AG09319 (cell line): ENCODE data around the gene DCDC1.
"Not testable (repeated sequence)": the region's sequence is repeated elsewhere in the genome, so short reads cannot be mapped to it uniquely, and the experiment has no call there.

ENCODE experiments used
- DNase-seq: peaks from one replicate; pipeline ENCODE4 v3.0.0-alpha.2; 2010; ENCODE audit warnings: low read depth; ENCODE audit errors: extremely low read depth
- TF ChIP-seq, protein P1 (sequence below): IDR thresholded peaks from 2 replicates; pipeline ENCODE4 v1.5.1; 2011; ENCODE audit warnings: low read depth, mild to moderate bottlenecking, inconsistent platforms, low read length, moderate library complexity

The DCDC1 gene

DNA sequence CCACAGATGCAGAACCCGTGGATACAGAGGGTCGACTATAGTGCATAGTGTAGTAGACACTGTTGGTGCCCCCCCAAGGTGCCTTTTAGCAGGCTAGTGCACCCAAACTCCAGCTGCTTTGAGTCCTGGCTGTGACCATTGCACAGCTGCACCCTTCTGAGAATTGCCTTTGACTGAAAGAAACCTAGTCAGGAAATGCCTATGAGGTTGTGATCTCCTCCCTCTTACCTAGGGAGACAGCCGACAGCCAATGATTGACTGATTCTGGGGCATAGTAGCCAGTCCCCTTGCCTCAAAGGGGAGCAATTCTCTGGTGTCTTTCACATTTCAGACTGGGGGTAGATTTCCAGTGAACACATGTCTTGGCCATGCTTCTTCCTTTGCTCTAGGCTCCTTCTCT, 74.2 kb downstream of the DCDC1 start:
- TF ChIP-seq, protein P1, sequence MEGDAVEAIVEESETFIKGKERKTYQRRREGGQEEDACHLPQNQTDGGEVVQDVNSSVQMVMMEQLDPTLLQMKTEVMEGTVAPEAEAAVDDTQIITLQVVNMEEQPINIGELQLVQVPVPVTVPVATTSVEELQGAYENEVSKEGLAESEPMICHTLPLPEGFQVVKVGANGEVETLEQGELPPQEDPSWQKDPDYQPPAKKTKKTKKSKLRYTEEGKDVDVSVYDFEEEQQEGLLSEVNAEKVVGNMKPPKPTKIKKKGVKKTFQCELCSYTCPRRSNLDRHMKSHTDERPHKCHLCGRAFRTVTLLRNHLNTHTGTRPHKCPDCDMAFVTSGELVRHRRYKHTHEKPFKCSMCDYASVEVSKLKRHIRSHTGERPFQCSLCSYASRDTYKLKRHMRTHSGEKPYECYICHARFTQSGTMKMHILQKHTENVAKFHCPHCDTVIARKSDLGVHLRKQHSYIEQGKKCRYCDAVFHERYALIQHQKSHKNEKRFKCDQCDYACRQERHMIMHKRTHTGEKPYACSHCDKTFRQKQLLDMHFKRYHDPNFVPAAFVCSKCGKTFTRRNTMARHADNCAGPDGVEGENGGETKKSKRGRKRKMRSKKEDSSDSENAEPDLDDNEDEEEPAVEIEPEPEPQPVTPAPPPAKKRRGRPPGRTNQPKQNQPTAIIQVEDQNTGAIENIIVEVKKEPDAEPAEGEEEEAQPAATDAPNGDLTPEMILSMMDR: no peak
- DNase-seq: no peak

DNA sequence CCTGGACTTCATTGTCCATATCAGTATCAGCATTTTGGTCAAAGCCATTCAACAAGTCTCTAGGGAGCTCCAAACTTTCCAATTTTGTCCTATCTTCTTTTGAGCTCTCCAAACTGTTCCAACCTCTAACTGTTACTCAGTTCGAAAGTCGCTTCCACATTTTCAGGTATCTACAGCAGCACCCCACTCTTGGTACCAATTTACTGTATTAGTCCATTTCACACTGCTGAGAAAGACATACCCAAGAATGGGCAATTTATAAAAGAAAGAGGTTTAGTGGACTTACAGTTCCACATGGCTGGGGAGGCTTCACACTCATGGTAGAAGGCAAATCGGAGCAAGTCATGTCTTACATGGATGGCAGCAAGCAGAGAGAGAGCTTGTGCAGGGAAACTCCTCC, 96.0 kb downstream of the DCDC1 start:
- not testable (repeated sequence) for DNase-seq

DNA sequence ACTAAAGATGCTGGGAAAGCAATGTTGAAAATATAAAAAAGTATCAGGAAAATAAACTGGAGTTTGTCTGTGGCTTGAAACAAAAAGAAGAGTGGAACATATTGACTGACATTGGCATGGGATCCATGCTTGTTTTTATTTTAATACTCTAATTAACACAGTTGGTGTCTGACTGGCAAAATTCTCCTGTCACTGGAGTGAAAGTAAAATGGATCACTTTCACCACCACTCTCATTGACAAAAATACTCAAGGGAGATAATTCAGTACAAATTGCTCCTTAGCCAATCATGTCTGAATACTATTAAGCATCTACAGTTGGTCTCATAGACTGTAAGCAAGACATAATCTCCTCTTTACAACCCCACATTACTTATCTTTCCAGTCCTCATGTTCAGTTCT, 101.8 kb downstream of the DCDC1 start:
- TF ChIP-seq, protein P1: no peak
- DNase-seq: no peak

DNA sequence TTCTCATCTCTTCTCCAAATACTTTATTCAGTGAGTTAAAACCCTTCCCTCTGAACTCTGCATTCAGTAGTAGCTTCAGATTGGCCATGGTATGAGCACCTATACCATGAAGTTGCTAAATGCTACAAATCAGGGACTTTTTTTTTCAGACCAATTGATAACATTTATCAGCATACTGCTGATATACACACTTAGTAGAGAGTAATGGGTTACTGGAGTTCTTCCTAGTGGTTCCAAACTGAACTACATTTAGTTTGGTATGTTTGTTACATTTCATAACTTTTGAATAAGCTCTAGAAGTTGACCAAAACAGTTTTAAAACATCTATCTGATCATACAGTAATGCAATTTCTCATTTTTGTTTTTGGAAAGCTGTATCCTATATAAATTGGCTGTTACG, 104.7 kb downstream of the DCDC1 start:
- no peak for DNase-seq
- TF ChIP-seq, protein P1: no peak

DNA sequence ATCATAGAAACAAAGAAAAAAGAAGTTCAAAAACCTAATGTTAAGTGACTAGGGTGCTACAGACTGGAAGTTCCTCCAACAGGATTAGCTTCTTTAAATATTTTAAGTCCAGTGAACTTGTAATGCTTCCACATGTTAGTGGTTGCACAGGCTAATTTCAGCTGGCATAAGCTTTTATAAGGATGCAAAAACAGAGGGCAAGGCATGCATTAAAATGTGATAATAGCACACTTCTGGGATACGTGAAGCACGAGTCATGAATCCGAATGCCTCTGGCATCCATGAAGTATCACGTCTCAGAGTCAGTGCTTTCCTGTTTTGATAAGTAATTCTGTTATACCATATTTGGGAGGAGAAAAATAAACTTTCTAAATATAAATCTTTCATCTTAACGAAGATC, 106.8 kb downstream of the DCDC1 start:
- TF ChIP-seq, protein P1: no peak
- no peak for DNase-seq

DNA sequence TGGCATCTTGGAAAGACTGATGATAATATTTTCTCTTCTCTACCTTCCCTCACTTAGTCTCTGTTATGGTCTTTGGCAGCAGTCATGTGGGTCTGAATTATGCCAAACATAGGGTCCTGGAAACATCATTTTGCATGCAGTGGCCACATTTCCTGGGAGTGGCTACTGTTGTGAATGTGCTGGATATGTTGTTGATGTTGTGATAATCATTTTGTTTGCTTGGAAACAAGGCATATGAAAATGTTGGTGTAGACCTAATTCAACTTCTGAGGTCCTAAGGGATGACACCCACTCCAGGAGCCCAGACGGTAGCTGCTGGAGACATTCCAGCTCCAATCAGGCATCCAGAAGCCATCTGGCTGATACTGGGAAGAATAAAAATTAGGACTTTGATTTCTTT, 109.7 kb downstream of the DCDC1 start:
- TF ChIP-seq, protein P1: no peak
- DNase-seq: no peak

DNA sequence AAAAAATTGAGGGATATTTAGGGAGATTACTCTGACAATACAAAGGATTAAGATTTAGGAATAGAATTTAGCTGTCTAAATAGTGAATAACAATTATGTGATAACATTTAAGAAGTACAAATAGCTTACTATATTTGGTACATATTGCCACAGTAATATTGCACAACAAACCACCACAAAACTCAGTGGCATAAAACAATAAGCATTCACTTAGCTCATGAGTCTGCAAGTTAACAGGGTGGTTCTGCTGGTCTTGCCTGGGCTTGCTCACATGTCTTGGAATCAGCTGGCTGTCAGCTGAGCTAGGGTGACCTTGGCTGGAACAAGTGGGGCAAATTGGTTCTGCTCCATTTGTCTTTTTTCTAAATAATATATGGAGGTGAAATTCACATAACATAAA, 115.1 kb downstream of the DCDC1 start:
- TF ChIP-seq, protein P1: no peak
- DNase-seq: no peak

DNA sequence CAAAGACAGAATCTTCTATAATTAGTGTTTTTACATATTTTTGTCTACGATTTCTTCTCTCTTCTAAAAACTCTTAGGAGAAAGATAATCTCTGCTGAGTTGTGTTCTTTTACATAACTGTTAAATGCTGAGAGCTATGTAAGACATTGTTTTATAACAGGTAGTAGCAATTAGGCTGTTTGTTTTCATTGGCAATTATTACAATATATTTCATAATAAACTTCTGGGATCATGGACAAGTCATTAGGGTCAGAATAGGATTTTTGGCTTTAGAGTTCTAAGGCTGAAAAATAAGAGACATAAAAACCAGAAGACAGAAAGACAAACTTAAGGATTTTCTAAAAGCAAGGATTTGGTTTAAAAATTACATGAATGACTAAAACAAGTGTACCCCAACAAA, 120.8 kb downstream of the DCDC1 start:
- no peak for DNase-seq
- TF ChIP-seq, protein P1: no peak
